Mesendoderm (in vitro differentiated cells): ENCODE data around the gene LAMTOR1. TPM values are rescaled to one million over a fixed set of nuclear protein-coding genes. Genes with fewer than 3 reads are reported as not detected.
A peak's percentile ranks its signal among the peaks of the same experiment; 100 is the strongest.
"Not testable (repeated sequence)": the region's sequence is repeated elsewhere in the genome, so short reads cannot be mapped to it uniquely, and the experiment has no call there.

Experiments used
- DNase-seq: peaks from one replicate; pipeline ENCODE4 v3.0.0; 2013
- H2AK5ac ChIP-seq: 2 replicates; pipeline ENCODE4 v1.6.1; 2013; ENCODE audit warnings: low read length, inconsistent platforms
- H2BK120ac ChIP-seq: 2 replicates; pipeline ENCODE4 v1.6.1; 2013; ENCODE audit warnings: low read depth, mild to moderate bottlenecking, low read length, moderate library complexity, mixed read lengths
- H2BK15ac ChIP-seq: replicated peaks from 2 replicates; pipeline ENCODE4 v1.6.1; 2013; ENCODE audit warnings: low read depth, mild to moderate bottlenecking, moderate library complexity
- H2BK5ac ChIP-seq: 2 replicates; pipeline ENCODE4 v1.6.1; 2013; ENCODE audit warnings: low read length, inconsistent platforms
- H3K18ac ChIP-seq: 2 replicates; pipeline ENCODE4 v1.6.1; 2013; ENCODE audit warnings: mild to moderate bottlenecking, low read length, mixed read lengths
- H3K23ac ChIP-seq: one replicate; pipeline ENCODE4 v1.6.1; 2013; ENCODE audit warnings: low read length
- H3K27ac ChIP-seq: 2 replicates; pipeline ENCODE4 v1.5.1; 2013; ENCODE audit warnings: low read depth, mild to moderate bottlenecking, inconsistent platforms, low read length, moderate library complexity
- H3K27me3 ChIP-seq: 2 replicates; pipeline ENCODE4 v1.6.1; 2013; ENCODE audit warnings: low read length, control low read depth, mild to moderate bottlenecking, inconsistent platforms; ENCODE audit not compliant: insufficient read depth, poor library complexity
- H3K36me3 ChIP-seq: 2 replicates; pipeline ENCODE4 v1.6.1; 2013; ENCODE audit warnings: low read length, inconsistent platforms; ENCODE audit not compliant: control insufficient read depth, insufficient read depth
- H3K4ac ChIP-seq: one replicate; pipeline ENCODE4 v1.6.1; 2013; ENCODE audit warnings: low read depth, mild to moderate bottlenecking, low read length, moderate library complexity
- H3K4me1 ChIP-seq: 2 replicates; pipeline ENCODE4 v1.6.1; 2013; ENCODE audit warnings: low read depth, low read length, inconsistent platforms; ENCODE audit not compliant: control insufficient read depth
- H3K4me2 ChIP-seq: 2 replicates; pipeline ENCODE4 v1.6.1; 2013; ENCODE audit warnings: low read length
- H3K4me3 ChIP-seq: 2 replicates; pipeline ENCODE4 v1.5.1; 2013; ENCODE audit warnings: mild to moderate bottlenecking, low read length
- H3K56ac ChIP-seq: one replicate; pipeline ENCODE4 v1.6.1; 2013; ENCODE audit warnings: low read length
- H3K79me1 ChIP-seq: 2 replicates; pipeline ENCODE4 v1.6.1; 2013; ENCODE audit warnings: low read length, inconsistent platforms
- H3K79me2 ChIP-seq: 2 replicates; pipeline ENCODE4 v1.6.1; 2013; ENCODE audit warnings: mild to moderate bottlenecking, low read length; ENCODE audit not compliant: control insufficient read depth, insufficient read depth
- H3K9ac ChIP-seq: 2 replicates; pipeline ENCODE4 v1.6.1; 2013; ENCODE audit warnings: low read length, inconsistent platforms
- H4K5ac ChIP-seq: one replicate; pipeline ENCODE4 v1.6.1; 2013; ENCODE audit warnings: low read length
- H4K8ac ChIP-seq: one replicate; pipeline ENCODE4 v1.6.1; 2013; ENCODE audit warnings: low read depth, mild to moderate bottlenecking, control low read depth, low read length, moderate library complexity
- WGBS: extraction: QIAGEN DNeasy Blood & Tissue Kit; methylation state at CpG from one replicate; pipeline ENCODE4 v1.1.7; 2013; ENCODE audit warnings: low lambda C conversion rate, missing lambda C conversion rate; ENCODE audit not compliant: insufficient coverage; ENCODE audit errors: extremely low coverage; 5-methylcytosine and 5-hydroxymethylcytosine counted together
- polyA plus RNA-seq, 2 experiments: library from polyadenylated mRNA; stranded (reverse); fragments of 200-250 nt; gene quantifications; one replicate each; pipeline ENCODE4 v1.2.3, GENCODE V29; 2013

LAMTOR1 gene
- polyA plus RNA-seq (2013, experiment 1 of 2): 88.6 TPM
- polyA plus RNA-seq (2013, experiment 2 of 2): 91.0 TPM

DNA sequence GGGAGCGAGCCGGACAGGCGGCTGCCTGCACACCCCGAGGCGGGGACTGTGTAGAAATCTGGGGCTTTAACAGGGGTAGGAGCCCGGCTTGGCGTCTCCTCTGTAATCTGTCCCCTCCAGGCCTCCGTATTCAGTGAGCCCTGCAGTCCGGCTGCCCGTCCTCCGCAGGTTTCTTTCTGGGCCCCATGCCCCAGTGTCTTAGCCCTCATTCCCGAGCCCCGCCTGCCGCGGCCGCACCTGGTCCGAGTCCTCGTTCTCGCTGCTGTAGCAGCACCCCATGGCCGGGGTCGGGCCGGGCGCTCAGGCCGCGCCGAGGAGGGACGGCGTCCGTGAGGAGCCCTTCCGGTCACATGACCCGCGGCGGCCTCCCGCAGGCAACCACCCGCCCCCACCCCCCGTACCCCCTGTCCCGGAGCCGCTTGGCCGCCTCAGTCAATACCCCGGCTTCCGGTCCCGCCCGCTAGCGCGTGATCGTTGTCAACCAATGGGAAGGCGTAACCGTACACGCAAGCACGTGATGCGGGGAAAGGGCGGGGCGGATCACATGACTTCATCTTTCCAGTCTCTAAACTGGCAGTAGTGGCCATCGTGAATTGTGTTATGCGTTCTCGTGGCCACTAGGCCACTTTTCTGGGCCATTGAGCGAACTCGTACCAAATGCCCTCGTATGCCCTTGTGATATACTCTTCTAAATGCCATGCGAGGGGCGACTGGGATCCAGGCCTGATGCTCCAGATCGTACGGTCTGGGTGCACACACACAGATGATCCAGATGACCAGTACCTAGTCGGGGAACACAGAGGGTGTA, at the start of gene LAMTOR1:
LAMTOR1 (minus strand) TSS at position 352 of the 808 bp plus-strand sequence; CDS start at position 279, 73 bp downstream.
- no peaks in the 10 kb centered on the region for H3K27me3 ChIP-seq
- peak within 1 kb of the TSS; percentile 80 for H2AK5ac ChIP-seq
- peak within 1 kb of the TSS; percentile 94 for H3K4me2 ChIP-seq
- peak within 1 kb of the TSS; percentile 93 for H3K27ac ChIP-seq
- H4K5ac ChIP-seq: peak within 1 kb of the TSS; percentile 64
- peak within 1 kb of the TSS; percentile 75 for H3K23ac ChIP-seq
- peak within 1 kb of the TSS; percentile 98 for H3K56ac ChIP-seq
- peaks cover 27% of the 10 kb centered on the region for H3K79me2 ChIP-seq
- peak within 1 kb of the TSS; percentile 69 for H2BK5ac ChIP-seq
- H3K9ac ChIP-seq: peak within 1 kb of the TSS; percentile 88
- no CpG with 5 or more reads among the region's 64 CpGs for WGBS
- peak within 1 kb of the TSS; percentile 85 for H3K18ac ChIP-seq
- peaks cover 4% of the 10 kb centered on the region for H3K36me3 ChIP-seq
- peaks cover 31% of the 10 kb centered on the region for H3K79me1 ChIP-seq
- peak within 1 kb of the TSS; percentile 88 for H3K4me3 ChIP-seq
- H2BK15ac ChIP-seq: no peak within 1 kb of the TSS
- peak within 1 kb of the TSS; percentile 94 for H3K4ac ChIP-seq
- H4K8ac ChIP-seq: peak within 1 kb of the TSS; percentile 68
- peak; percentile 100 for DNase-seq
- peak within 1 kb of the TSS; percentile 75 for H2BK120ac ChIP-seq
- peaks cover 5% of the 10 kb centered on the region for H3K4me1 ChIP-seq

GRCh38 chr11:72150882-72151281, 47.8 kb upstream of the LAMTOR1 start:
- H3K9ac ChIP-seq: no peak overlapping the region
- H3K27ac ChIP-seq: no peak overlapping the region
- no peak overlapping the region for H3K23ac ChIP-seq
- no CpG with 5 or more reads among the region's 4 CpGs for WGBS
- H3K4me2 ChIP-seq: no peak overlapping the region
- H3K27me3 ChIP-seq: no peaks in the 10 kb centered on the region
- H3K18ac ChIP-seq: no peak overlapping the region
- no peak overlapping the region for H3K56ac ChIP-seq
- H3K4ac ChIP-seq: no peak overlapping the region
- no peak overlapping the region for H2BK15ac ChIP-seq
- no peaks in the 10 kb centered on the region for H3K79me2 ChIP-seq
- H4K5ac ChIP-seq: no peak overlapping the region
- H2BK120ac ChIP-seq: no peak overlapping the region
- H3K4me1 ChIP-seq: no peaks in the 10 kb centered on the region
- no peaks in the 10 kb centered on the region for H3K36me3 ChIP-seq
- no peak for DNase-seq
- no peaks in the 10 kb centered on the region for H3K79me1 ChIP-seq
- no peak overlapping the region for H2BK5ac ChIP-seq
- H3K4me3 ChIP-seq: no peak overlapping the region
- H2AK5ac ChIP-seq: no peak overlapping the region
- no peak overlapping the region for H4K8ac ChIP-seq

- Histone ChIP-seq H2BK15ac (no peak overlapping the region), H2BK120ac (no peak overlapping the region), H3K4me2 (no peak overlapping the region), H4K8ac (no peak overlapping the region), H3K36me3 (no peaks in the 10 kb centered on the region), H3K27me3 (no peaks in the 10 kb centered on the region), H3K56ac (no peak overlapping the region), H3K18ac (no peak overlapping the region), H3K9ac (no peak overlapping the region), H3K79me2 (no peaks in the 10 kb centered on the region), H3K4me3 (no peak overlapping the region), H3K23ac (no peak overlapping the region), H3K4me1 (no peaks in the 10 kb centered on the region), H4K5ac (no peak overlapping the region), H2AK5ac (no peak overlapping the region), H3K4ac (no peak overlapping the region), H3K27ac (no peak overlapping the region), H2BK5ac (no peak overlapping the region), H3K79me1 (no peaks in the 10 kb centered on the region)
- no CpG with 5 or more reads among the region's 2 CpGs for WGBS
- no peak for DNase-seq
These were observed 43.5 kb upstream of the LAMTOR1 start for GRCh38 chr11:72146625-72147024.

- H3K27ac ChIP-seq: no peak overlapping the region
- WGBS: no CpG with 5 or more reads among the region's 4 CpGs
These were observed 41.9 kb upstream of the LAMTOR1 start for GRCh38 chr11:72144807-72145565.

DNA sequence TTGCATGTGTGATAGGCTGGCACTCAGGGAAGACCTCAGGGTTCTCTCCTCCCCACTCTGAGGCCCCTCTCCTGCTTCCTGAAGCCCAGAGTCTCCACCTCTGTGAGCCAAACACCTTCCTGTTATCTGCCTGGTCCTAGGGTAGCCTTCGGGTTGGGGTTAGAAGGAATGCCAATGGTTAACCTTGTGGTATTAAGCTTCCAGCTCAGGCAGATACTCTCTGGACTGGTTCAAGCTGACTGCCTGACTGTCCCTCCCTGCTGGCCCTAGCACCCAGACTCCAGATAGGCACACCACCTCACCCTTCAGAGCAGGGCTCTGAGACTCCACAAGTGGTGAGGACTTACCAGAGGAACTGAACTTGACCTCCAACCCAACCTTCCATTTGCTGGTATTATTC, 39.4 kb upstream of the LAMTOR1 start:
- not testable (repeated sequence) for H3K23ac ChIP-seq, DNase-seq, H3K4ac ChIP-seq, H2BK15ac ChIP-seq, H3K4me1 ChIP-seq, H2BK120ac ChIP-seq, H3K27me3 ChIP-seq, H3K27ac ChIP-seq, H3K4me2 ChIP-seq, H2AK5ac ChIP-seq, H4K5ac ChIP-seq, H3K36me3 ChIP-seq, H3K56ac ChIP-seq, H2BK5ac ChIP-seq, H3K79me2 ChIP-seq, H3K79me1 ChIP-seq, H3K9ac ChIP-seq, H3K4me3 ChIP-seq, H3K18ac ChIP-seq, H4K8ac ChIP-seq
- no CpG with 5 or more reads among the region's 1 CpG for WGBS

More at GRCh38 chr11:72144807-72145565, 41.9 kb upstream of the LAMTOR1 start:
- Histone ChIP-seq H2BK15ac (no peak overlapping the region), H2BK5ac (no peak overlapping the region), H3K36me3 (no peaks in the 10 kb centered on the region), H2AK5ac (no peak overlapping the region), H4K8ac (no peak overlapping the region), H3K4me2 (no peak overlapping the region), H3K9ac (no peak overlapping the region), H3K56ac (no peak overlapping the region), H3K79me2 (no peaks in the 10 kb centered on the region), H3K27me3 (no peaks in the 10 kb centered on the region), H3K79me1 (no peaks in the 10 kb centered on the region), H3K4ac (no peak overlapping the region), H3K4me1 (no peaks in the 10 kb centered on the region), H3K4me3 (no peak overlapping the region), H2BK120ac (no peak overlapping the region), H3K18ac (no peak overlapping the region), H4K5ac (no peak overlapping the region), H3K23ac (no peak overlapping the region)
- no peak for DNase-seq
